DOHH2 (cell line): ENCODE measurements around the gene CADPS.
A peak's percentile ranks its signal among the peaks of the same experiment; 100 is the strongest.

ENCODE experiments used
- H3F3A ChIP-seq: fragments of 200-600 bp; sonication (generic), shearing (Covaris generic); 2 replicates; pipeline ENCODE4 v1.6.0; 2016; ENCODE audit warnings: antibody characterized with exemption, mild to moderate bottlenecking; ENCODE audit not compliant: control insufficient read depth, insufficient read depth
- H3K27ac ChIP-seq: fragments of 200-600 bp; sonication (generic); 2 replicates; pipeline ENCODE4 v1.5.1; 2014; ENCODE audit warnings: low read depth, mild to moderate bottlenecking, low read length, moderate library complexity
- H3K27me3 ChIP-seq: fragments of 200-600 bp; sonication (generic); 2 replicates; pipeline ENCODE4 v1.6.1; 2014; ENCODE audit warnings: mild to moderate bottlenecking, low read length, mixed read lengths; ENCODE audit not compliant: control insufficient read depth
- H3K36me3 ChIP-seq: fragments of 200-600 bp; sonication (generic); 2 replicates; pipeline ENCODE4 v1.6.1; 2014; ENCODE audit warnings: mild to moderate bottlenecking, low read length, moderate library complexity, mixed read lengths; ENCODE audit not compliant: control insufficient read depth
- H3K4me1 ChIP-seq: fragments of 200-600 bp; sonication (generic); 2 replicates; pipeline ENCODE4 v1.6.1; 2014; ENCODE audit warnings: mild to moderate bottlenecking, low read length, mixed read lengths; ENCODE audit not compliant: control insufficient read depth
- H3K4me2 ChIP-seq: fragments of 200-600 bp; sonication (generic); 2 replicates; pipeline ENCODE4 v1.6.0; 2014; ENCODE audit warnings: mild to moderate bottlenecking, low read length, moderate library complexity
- H3K4me3 ChIP-seq: fragments of 200-600 bp; sonication (generic); 2 replicates; pipeline ENCODE4 v1.5.1; 2014; ENCODE audit warnings: mild to moderate bottlenecking, low read length, mixed read lengths
- H3K79me2 ChIP-seq: fragments of 200-600 bp; sonication (generic); 2 replicates; pipeline ENCODE4 v1.6.1; 2014; ENCODE audit warnings: mild to moderate bottlenecking, low read length, mixed read lengths; ENCODE audit not compliant: control insufficient read depth
- H3K9me2 ChIP-seq: fragments of 200-600 bp; sonication (generic); replicated peaks from 2 replicates; pipeline ENCODE4 v1.6.1; 2014; ENCODE audit warnings: mild to moderate bottlenecking, low read length, mixed read lengths; ENCODE audit not compliant: control insufficient read depth
- H3K9me3 ChIP-seq: fragments of 200-600 bp; sonication (generic); 2 replicates; pipeline ENCODE4 v1.6.1; 2014; ENCODE audit warnings: antibody characterized with exemption, low read length, mixed read lengths; ENCODE audit not compliant: control insufficient read depth, insufficient read depth
- H4K20me1 ChIP-seq: fragments of 200-600 bp; sonication (generic); 2 replicates; pipeline ENCODE4 v1.6.0; 2014; ENCODE audit warnings: low read depth, mild to moderate bottlenecking, antibody characterized with exemption, low read length, moderate library complexity; ENCODE audit not compliant: control insufficient read depth, insufficient read depth
- EZH2phosphoT487 ChIP-seq: fragments of 200-600 bp; sonication (generic); IDR thresholded peaks from 2 replicates; pipeline ENCODE4 v1.6.1; 2017; ENCODE audit warnings: borderline replicate concordance, mild to moderate bottlenecking, antibody characterized with exemption, low read length, moderate library complexity, mixed read lengths
- TF ChIP-seq, protein P1 (sequence below): fragments of 200-600 bp; sonication (generic); IDR thresholded peaks from one replicate; pipeline ENCODE4 v1.5.1; 2014; ENCODE audit warnings: antibody characterized with exemption, mild to moderate bottlenecking, low read depth, low read length; ENCODE audit not compliant: poor library complexity, severe bottlenecking

The CADPS gene

DNA sequence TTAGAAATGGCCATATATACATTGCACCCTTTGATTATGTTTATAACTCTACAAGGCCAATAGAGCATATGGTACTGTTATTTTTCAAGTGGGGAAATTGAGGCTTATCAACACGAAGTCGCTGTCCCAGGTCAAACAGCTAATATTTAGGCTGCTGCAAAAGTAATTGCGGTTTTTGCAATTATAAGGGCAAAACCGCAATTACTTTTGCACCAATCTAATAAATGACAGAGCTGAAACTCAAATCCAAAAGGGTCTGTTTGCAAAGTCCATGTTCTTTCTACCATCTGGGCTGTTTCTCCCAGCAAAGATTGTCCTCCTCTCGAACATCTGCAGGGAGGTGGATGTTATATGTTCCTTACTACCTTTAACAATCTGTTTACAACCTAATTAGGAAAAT is 147.2 kb downstream of the CADPS start:
- TF ChIP-seq EZH2phosphoT487, result no peak
- TF ChIP-seq, protein P1, sequence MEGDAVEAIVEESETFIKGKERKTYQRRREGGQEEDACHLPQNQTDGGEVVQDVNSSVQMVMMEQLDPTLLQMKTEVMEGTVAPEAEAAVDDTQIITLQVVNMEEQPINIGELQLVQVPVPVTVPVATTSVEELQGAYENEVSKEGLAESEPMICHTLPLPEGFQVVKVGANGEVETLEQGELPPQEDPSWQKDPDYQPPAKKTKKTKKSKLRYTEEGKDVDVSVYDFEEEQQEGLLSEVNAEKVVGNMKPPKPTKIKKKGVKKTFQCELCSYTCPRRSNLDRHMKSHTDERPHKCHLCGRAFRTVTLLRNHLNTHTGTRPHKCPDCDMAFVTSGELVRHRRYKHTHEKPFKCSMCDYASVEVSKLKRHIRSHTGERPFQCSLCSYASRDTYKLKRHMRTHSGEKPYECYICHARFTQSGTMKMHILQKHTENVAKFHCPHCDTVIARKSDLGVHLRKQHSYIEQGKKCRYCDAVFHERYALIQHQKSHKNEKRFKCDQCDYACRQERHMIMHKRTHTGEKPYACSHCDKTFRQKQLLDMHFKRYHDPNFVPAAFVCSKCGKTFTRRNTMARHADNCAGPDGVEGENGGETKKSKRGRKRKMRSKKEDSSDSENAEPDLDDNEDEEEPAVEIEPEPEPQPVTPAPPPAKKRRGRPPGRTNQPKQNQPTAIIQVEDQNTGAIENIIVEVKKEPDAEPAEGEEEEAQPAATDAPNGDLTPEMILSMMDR, result no peak
- H3F3A ChIP-seq, result peaks cover 30% of the 10 kb centered on the region
- H3K4me3 ChIP-seq, result peak overlapping the region; percentile 39; the same call in 1 of the 2 replicates
- no peaks in the 10 kb centered on the region for H3K9me3 ChIP-seq
- H3K36me3 ChIP-seq, result peaks cover 15% of the 10 kb centered on the region; the same call in 1 of the 2 replicates
- peak overlapping the region; percentile 58 for H3K4me2 ChIP-seq
- H3K27me3 ChIP-seq, result no peaks in the 10 kb centered on the region
- H3K4me1 ChIP-seq, result peaks cover 98% of the 10 kb centered on the region
- no peaks in the 10 kb centered on the region for H4K20me1 ChIP-seq
- peak overlapping the region; percentile 88 for H3K27ac ChIP-seq
- no peaks in the 10 kb centered on the region for H3K9me2 ChIP-seq
- H3K79me2 ChIP-seq, result peaks cover 12% of the 10 kb centered on the region; the same call in 1 of the 2 replicates

GRCh38 chr3:62727536-62727935 is 147.7 kb downstream of the CADPS start:
- peaks cover 15% of the 10 kb centered on the region; the same call in 1 of the 2 replicates for H3K36me3 ChIP-seq
- H3K9me3 ChIP-seq, result no peaks in the 10 kb centered on the region
- H3K27ac ChIP-seq, result peak overlapping the region; percentile 88
- peak overlapping the region; percentile 58 for H3K4me2 ChIP-seq
- peaks cover 12% of the 10 kb centered on the region; the same call in 1 of the 2 replicates for H3K79me2 ChIP-seq
- no peaks in the 10 kb centered on the region for H4K20me1 ChIP-seq
- TF ChIP-seq, protein P1, result no peak
- no peaks in the 10 kb centered on the region for H3K9me2 ChIP-seq
- H3K4me3 ChIP-seq, result peak overlapping the region; percentile 39
- H3K27me3 ChIP-seq, result no peaks in the 10 kb centered on the region
- peaks cover 98% of the 10 kb centered on the region for H3K4me1 ChIP-seq
- H3F3A ChIP-seq, result peaks cover 34% of the 10 kb centered on the region

- H4K20me1 ChIP-seq, result no peaks in the 10 kb centered on the region
- H3K9me3 ChIP-seq, result no peaks in the 10 kb centered on the region
- H3K4me1 ChIP-seq, result peaks cover 99% of the 10 kb centered on the region
- no peaks in the 10 kb centered on the region for H3K9me2 ChIP-seq
- peak overlapping the region; percentile 84 for H3K4me2 ChIP-seq
- peaks cover 19% of the 10 kb centered on the region for H3K79me2 ChIP-seq
- peaks cover 6% of the 10 kb centered on the region; the same call in 1 of the 2 replicates for H3K36me3 ChIP-seq
- peaks cover 43% of the 10 kb centered on the region for H3F3A ChIP-seq
- peak overlapping the region; percentile 88 for H3K27ac ChIP-seq
- TF ChIP-seq, protein P1, result no peak
- TF ChIP-seq EZH2phosphoT487, result no peak
- peak overlapping the region; percentile 72 for H3K4me3 ChIP-seq
- no peaks in the 10 kb centered on the region for H3K27me3 ChIP-seq
These were observed 150.7 kb downstream of the CADPS start for GRCh38 chr3:62724503-62724902.
